ENCODE results near the gene DNER.

- TF ChIP-seq POLR2A (IDR thresholded peaks at IDR 0.05) (no peak), CTCF (IDR thresholded peaks at IDR 0.05) (no peak)
Observed at GRCh38 chr2:229419158-229419557, 295.2 kb downstream of the DNER start.
